IPS-15b (cell line): ENCODE measurements around the gene MCM8.

Experiments used
- H3K27me3 ChIP-seq: one replicate; pipeline ENCODE4 v1.6.1; 2013; ENCODE audit warnings: low read length; ENCODE audit not compliant: control insufficient read depth, insufficient read depth
- H3K36me3 ChIP-seq: one replicate; pipeline ENCODE4 v1.6.1; 2013; ENCODE audit warnings: low read length; ENCODE audit not compliant: control insufficient read depth, insufficient read depth
- H3K4me1 ChIP-seq: one replicate; pipeline ENCODE4 v1.6.1; 2013; ENCODE audit warnings: mild to moderate bottlenecking, low read length; ENCODE audit not compliant: control insufficient read depth, insufficient read depth
- H3K4me3 ChIP-seq: one replicate; pipeline ENCODE4 v1.5.1; 2013; ENCODE audit warnings: low read depth, low read length
- H3K9ac ChIP-seq: one replicate; pipeline ENCODE4 v1.6.1; 2013; ENCODE audit warnings: low read depth, mild to moderate bottlenecking, low read length
- H3K9me3 ChIP-seq: one replicate; pipeline ENCODE4 v1.6.1; 2013; ENCODE audit warnings: mild to moderate bottlenecking, low read length; ENCODE audit not compliant: control insufficient read depth, insufficient read depth

Gene MCM8

GRCh38 chr20:5979801-5980200, 29.3 kb downstream of the MCM8 start:
- Histone ChIP-seq H3K36me3 (peaks cover 4% of the 10 kb centered on the region), H3K9ac (no peak overlapping the region), H3K4me1 (no peaks in the 10 kb centered on the region), H3K27me3 (no peaks in the 10 kb centered on the region), H3K9me3 (no peaks in the 10 kb centered on the region), H3K4me3 (no peak overlapping the region)

DNA sequence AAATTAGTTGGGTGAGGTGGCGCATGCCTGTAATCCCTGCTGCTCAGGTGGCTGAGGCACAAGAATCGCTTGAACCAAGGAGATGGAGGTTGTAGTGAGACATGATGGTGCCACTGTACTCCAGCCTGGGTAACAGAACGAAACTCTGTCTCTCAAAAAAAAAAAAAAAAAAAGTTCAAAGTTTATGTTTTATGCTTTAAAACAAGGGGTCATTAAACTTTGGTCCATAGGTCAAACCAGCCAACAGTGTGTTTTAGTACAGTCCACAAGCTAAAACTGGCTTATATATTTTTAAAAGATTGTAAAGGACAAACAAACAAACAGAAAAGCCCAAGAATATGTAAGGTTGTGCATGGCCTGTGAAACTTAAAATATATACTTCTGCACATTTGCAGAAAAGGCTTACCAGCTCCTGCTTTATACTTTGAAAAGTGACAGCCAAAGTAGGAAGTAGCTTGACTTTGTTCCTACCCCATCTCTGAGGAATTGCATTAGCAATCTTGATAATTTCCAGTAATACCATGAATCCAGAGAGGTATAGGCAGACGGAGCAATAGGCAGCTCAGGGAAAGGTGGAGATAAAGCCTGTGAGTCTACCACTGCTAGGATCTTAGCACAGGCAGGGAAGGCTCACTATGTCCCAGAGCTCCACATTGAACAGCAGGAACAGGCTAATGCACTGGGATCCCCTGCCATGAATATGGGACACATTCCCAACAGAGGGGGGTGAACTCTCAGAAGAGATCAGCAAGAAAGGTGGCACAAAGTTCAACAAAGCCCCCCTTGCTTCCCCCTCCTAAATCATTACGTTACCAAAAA, 30.5 kb downstream of the MCM8 start:
- no peaks in the 10 kb centered on the region for H3K27me3 ChIP-seq
- H3K36me3 ChIP-seq = peaks cover 7% of the 10 kb centered on the region
- no peak overlapping the region for H3K9ac ChIP-seq
- H3K9me3 ChIP-seq = no peaks in the 10 kb centered on the region
- H3K4me1 ChIP-seq = no peaks in the 10 kb centered on the region
- H3K4me3 ChIP-seq = no peak overlapping the region

GRCh38 chr20:5987383-5987782, 36.9 kb downstream of the MCM8 start:
- Histone ChIP-seq H3K36me3 (peaks cover 8% of the 10 kb centered on the region), H3K27me3 (no peaks in the 10 kb centered on the region), H3K4me3 (no peak overlapping the region), H3K9me3 (no peaks in the 10 kb centered on the region), H3K4me1 (no peaks in the 10 kb centered on the region), H3K9ac (no peak overlapping the region)

DNA sequence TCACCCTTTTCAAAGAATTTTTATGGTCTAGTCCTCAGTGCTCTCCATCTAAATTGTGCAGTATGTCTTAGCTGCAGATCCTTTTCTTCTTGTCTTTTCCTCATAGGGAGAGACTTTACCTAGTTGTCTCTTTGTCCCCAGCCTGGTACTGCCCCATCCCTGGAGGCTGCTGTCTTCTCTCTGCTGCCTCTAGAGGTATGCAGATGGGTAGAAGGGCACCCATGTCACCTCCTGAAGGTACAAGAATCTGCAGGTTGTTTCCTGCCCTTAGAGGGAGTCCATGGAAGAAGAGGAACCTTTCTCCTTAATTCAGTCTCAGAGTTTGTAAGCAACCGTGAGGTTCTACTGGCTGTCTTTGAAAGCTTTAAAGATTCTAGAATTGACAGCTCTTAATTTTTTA, 39.1 kb downstream of the MCM8 start:
- Histone ChIP-seq H3K4me3 (no peak overlapping the region), H3K9me3 (no peaks in the 10 kb centered on the region), H3K9ac (no peak overlapping the region), H3K36me3 (peaks cover 8% of the 10 kb centered on the region), H3K27me3 (no peaks in the 10 kb centered on the region), H3K4me1 (no peaks in the 10 kb centered on the region)

GRCh38 chr20:5990946-5991345, 40.5 kb downstream of the MCM8 start:
- Histone ChIP-seq H3K27me3 (no peaks in the 10 kb centered on the region), H3K9me3 (no peaks in the 10 kb centered on the region), H3K9ac (no peak overlapping the region), H3K36me3 (peaks cover 11% of the 10 kb centered on the region), H3K4me3 (no peak overlapping the region), H3K4me1 (no peaks in the 10 kb centered on the region)

DNA sequence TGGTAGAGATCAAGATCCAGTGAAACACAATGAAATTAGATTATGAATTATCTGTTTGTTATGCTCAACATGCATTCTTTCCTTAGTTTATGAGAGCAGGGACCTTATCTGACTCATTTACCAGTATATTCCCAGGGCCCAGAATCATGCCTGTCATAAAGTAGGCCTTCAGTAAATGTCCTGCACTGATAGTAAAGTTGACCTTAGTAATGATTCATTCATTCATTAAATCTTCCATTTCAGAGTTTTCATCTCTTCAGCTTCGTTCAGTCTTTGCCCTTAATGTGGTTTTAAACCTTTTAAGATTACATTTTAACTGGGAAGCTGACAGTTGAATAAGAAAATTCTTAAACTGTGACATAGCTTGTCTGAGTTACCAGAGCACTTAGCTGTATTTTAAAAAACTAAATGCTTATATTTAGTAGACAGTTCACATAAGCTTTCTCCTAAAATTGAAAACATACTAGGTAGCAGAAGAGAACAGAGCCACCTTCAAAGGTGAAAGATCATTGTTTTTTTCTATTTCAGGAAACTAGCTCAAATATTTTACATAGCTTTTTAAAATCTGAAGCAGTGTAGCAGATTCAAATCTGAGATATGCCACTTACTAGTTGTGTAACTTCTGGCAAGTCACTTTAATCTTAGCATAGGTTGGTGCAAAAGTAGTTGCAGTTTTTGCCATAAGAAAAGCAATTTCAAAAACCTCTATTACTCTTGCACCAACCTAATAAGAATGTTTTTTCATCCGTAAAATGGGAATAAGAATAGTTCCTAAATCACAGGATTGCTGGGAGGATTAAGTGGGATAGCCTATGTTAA, 41.4 kb downstream of the MCM8 start:
- H3K4me1 ChIP-seq = no peaks in the 10 kb centered on the region
- H3K4me3 ChIP-seq = no peak overlapping the region
- H3K9ac ChIP-seq = no peak overlapping the region
- H3K9me3 ChIP-seq = no peaks in the 10 kb centered on the region
- H3K36me3 ChIP-seq = peaks cover 8% of the 10 kb centered on the region
- no peaks in the 10 kb centered on the region for H3K27me3 ChIP-seq

DNA sequence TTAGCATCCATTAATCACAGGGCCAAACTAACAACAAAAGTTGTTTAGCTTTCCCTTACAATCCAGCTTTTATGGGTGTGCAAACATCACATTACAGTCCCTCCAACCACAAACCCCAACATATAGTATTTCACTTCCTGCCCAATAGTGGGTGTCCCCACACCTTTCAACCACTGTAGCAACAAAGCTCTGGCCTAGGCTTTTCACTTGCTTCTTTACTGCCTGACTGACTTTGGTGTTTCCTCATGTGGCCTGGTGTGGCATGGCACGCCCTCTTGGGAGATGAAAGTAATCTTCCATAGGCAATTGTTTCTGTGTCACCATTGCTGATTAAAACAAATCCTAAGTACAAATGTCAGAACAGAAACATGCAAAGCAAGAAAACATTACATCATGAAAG, 46.3 kb downstream of the MCM8 start:
- Histone ChIP-seq H3K36me3 (peaks cover 14% of the 10 kb centered on the region), H3K27me3 (no peaks in the 10 kb centered on the region), H3K9me3 (no peaks in the 10 kb centered on the region), H3K4me1 (no peaks in the 10 kb centered on the region), H3K9ac (no peak overlapping the region), H3K4me3 (no peak overlapping the region)

DNA sequence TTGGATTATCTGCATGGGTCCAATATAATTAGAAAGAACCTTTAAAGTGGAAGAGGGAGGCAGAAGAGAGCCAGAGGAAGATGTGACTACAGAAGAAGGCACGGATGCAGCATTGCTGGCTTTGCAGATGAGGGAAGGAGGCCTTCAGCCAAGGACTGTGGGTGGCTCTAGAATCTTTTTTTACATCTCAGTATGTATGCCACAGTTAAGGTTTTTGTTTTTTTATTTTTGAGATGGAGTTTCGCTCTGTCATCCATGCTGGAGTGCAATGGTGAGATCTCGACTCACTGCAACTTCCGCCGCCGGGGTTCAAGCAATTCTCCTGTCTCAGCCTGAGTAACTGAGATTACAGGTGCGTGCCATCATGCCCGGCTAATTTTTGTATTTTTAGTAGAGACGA, 49.3 kb downstream of the MCM8 start:
- Histone ChIP-seq H3K4me1 (no peaks in the 10 kb centered on the region), H3K9me3 (no peaks in the 10 kb centered on the region), H3K9ac (no peak overlapping the region), H3K27me3 (no peaks in the 10 kb centered on the region), H3K4me3 (no peak overlapping the region), H3K36me3 (peaks cover 12% of the 10 kb centered on the region)

DNA sequence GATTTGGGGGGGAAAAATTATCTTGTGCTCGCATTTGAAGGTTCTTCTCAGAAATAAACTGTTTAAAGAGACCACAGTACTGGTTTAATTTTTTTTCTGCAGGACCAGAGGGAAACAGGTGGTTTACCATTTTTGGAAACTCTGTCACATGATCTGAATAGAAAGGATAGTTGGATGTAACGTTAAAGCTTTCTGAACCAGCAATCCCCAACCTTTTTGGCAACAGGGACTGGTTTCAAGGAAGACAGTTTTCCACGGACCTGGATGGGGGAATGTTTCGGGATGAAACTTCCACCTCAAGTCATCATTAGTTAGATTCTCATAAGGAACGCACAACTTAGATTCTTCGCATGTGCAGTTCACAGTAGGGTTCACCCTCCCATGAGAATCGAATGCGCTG, 50.4 kb downstream of the MCM8 start:
- no peaks in the 10 kb centered on the region for H3K4me1 ChIP-seq
- no peaks in the 10 kb centered on the region for H3K9me3 ChIP-seq
- H3K9ac ChIP-seq = no peak overlapping the region
- H3K27me3 ChIP-seq = no peaks in the 10 kb centered on the region
- H3K36me3 ChIP-seq = peaks cover 7% of the 10 kb centered on the region
- H3K4me3 ChIP-seq = no peak overlapping the region

- Histone ChIP-seq H3K9me3 (no peaks in the 10 kb centered on the region), H3K4me3 (peak overlapping the region; percentile 86), H3K9ac (peak overlapping the region; percentile 87), H3K4me1 (peaks cover 3% of the 10 kb centered on the region), H3K27me3 (no peaks in the 10 kb centered on the region), H3K36me3 (no peaks in the 10 kb centered on the region)
Observed at GRCh38 chr20:6006603-6006949, 56.1 kb downstream of the MCM8 start.

DNA sequence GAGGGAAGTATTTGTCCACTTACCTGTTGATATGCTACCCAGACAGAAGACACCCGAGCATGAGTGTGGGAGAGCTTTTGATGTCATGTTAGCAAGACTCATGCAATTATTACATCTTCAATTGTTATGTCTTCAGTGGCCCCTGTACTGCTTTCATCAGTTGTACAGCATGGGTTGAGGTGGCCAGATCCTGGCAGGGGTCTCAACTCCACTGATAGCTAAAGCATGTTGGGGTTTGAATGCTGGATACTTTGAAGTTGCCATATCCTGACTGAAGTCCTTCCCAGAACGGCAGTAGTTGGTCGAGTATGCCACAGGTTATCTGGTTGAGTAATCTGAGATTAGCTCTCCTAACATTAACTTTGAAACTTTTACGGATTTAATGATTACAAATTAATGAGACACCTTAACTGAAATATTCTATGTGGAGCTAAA, 56.7 kb downstream of the MCM8 start:
- Histone ChIP-seq H3K4me1 (peaks cover 3% of the 10 kb centered on the region), H3K9me3 (no peaks in the 10 kb centered on the region), H3K27me3 (no peaks in the 10 kb centered on the region), H3K4me3 (peak overlapping the region; percentile 86), H3K9ac (no peak overlapping the region), H3K36me3 (no peaks in the 10 kb centered on the region)

DNA sequence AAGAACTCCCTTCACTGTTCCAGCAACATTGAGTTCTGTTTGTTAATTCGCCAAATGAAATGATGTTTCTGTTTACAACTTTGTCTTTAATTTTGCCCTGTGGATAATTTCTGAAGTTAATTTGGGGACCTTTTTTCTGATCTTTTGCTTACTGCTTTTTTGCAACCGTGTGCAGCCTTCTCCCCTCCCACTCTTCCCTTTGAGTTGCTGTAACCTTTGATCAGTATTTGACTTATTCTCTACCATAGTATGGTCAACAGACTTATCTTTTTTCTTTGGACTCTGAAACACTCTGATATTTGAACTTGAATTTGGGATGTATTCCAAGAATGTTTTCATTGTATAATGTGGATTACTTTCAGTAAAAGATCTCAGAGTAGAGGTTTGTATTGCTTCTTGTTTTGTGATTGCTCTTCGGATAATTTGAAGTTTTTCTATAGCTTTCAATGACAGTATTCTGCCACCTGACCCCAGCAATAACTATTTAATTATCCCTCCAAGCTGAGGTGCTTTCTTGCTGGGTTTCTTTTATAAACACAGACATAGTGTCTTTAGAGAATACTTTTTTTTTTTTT, 57.2 kb downstream of the MCM8 start:
- Histone ChIP-seq H3K9me3 (no peaks in the 10 kb centered on the region), H3K27me3 (no peaks in the 10 kb centered on the region), H3K4me1 (peaks cover 3% of the 10 kb centered on the region), H3K4me3 (peak overlapping the region; percentile 86), H3K36me3 (no peaks in the 10 kb centered on the region), H3K9ac (no peak overlapping the region)
